ENCODE measurements around the gene GPR27.

Gene GPR27

GRCh38 chr3:71778353-71778752 is 24.7 kb downstream of the GPR27 start:
- TF ChIP-seq TAF1 (IDR thresholded peaks at IDR 0.05; ENCODE audit: borderline replicate concordance, insufficient read depth, low read length) (no peak), FOXP2 (optimal IDR thresholded peaks at IDR 0.05; ENCODE audit: borderline replicate concordance, extremely low read depth, extremely low read length, insufficient read depth) (no peak), REST (IDR thresholded peaks at IDR 0.05; ENCODE audit: insufficient read depth in 1 of 2, low read depth in 2 of 2, low read length in 2 of 2) (no peak), POLR2AphosphoS5 (IDR thresholded peaks at IDR 0.05; ENCODE audit: low read depth, low read length) (no peak), SIN3A (IDR thresholded peaks at IDR 0.05; ENCODE audit: borderline replicate concordance, insufficient read depth, low read length) (no peak)

- TF ChIP-seq TAF1 (IDR thresholded peaks at IDR 0.05; ENCODE audit: borderline replicate concordance, insufficient read depth, low read length) (no peak), POLR2AphosphoS5 (IDR thresholded peaks at IDR 0.05; ENCODE audit: low read depth, low read length) (no peak)
Measured at GRCh38 chr3:71779674-71780377, 26.2 kb downstream of the GPR27 start.

GRCh38 chr3:71780430-71780829 is 26.8 kb downstream of the GPR27 start:
- TF ChIP-seq FOXP2 (optimal IDR thresholded peaks at IDR 0.05; ENCODE audit: borderline replicate concordance, extremely low read depth, extremely low read length, insufficient read depth) (no peak), SIN3A (IDR thresholded peaks at IDR 0.05; ENCODE audit: borderline replicate concordance, insufficient read depth, low read length) (no peak), TAF1 (IDR thresholded peaks at IDR 0.05; ENCODE audit: borderline replicate concordance, insufficient read depth, low read length) (no peak), POLR2AphosphoS5 (IDR thresholded peaks at IDR 0.05; ENCODE audit: low read depth, low read length) (no peak), REST (IDR thresholded peaks at IDR 0.05; ENCODE audit: insufficient read depth in 1 of 2, low read depth in 2 of 2, low read length in 2 of 2) (no peak)

- TF ChIP-seq TAF1 (IDR thresholded peaks at IDR 0.05; ENCODE audit: borderline replicate concordance, insufficient read depth, low read length) = no peak
- no peak for TF ChIP-seq FOXP2 (optimal IDR thresholded peaks at IDR 0.05; ENCODE audit: borderline replicate concordance, extremely low read depth, extremely low read length, insufficient read depth)
- TF ChIP-seq POLR2AphosphoS5 (IDR thresholded peaks at IDR 0.05; ENCODE audit: low read depth, low read length) = no peak
- TF ChIP-seq REST (IDR thresholded peaks at IDR 0.05; ENCODE audit: insufficient read depth in 1 of 2, low read depth in 2 of 2, low read length in 2 of 2) = no peak
- TF ChIP-seq SIN3A (IDR thresholded peaks at IDR 0.05; ENCODE audit: borderline replicate concordance, insufficient read depth, low read length) = no peak
Measured at GRCh38 chr3:71783152-71783551, 29.5 kb downstream of the GPR27 start.

- no peak for TF ChIP-seq SIN3A (IDR thresholded peaks at IDR 0.05; ENCODE audit: borderline replicate concordance, insufficient read depth, low read length)
- TF ChIP-seq POLR2AphosphoS5 (IDR thresholded peaks at IDR 0.05; ENCODE audit: low read depth, low read length) = no peak
- no peak for TF ChIP-seq REST (IDR thresholded peaks at IDR 0.05; ENCODE audit: insufficient read depth in 1 of 2, low read depth in 2 of 2, low read length in 2 of 2)
- TF ChIP-seq FOXP2 (optimal IDR thresholded peaks at IDR 0.05; ENCODE audit: borderline replicate concordance, extremely low read depth, extremely low read length, insufficient read depth) = no peak
- TF ChIP-seq TAF1 (IDR thresholded peaks at IDR 0.05; ENCODE audit: borderline replicate concordance, insufficient read depth, low read length) = no peak
Measured at GRCh38 chr3:71784201-71784913, 30.7 kb downstream of the GPR27 start.

Measured in PFSK-1 (cell line).